CD4-positive, alpha-beta T cell treated with Interferon alpha-2 for 1 hour (primary cell): ENCODE measurements around the gene MKI67.

Experiments
- DNase-seq, 2 donors: peaks; one replicate each; pipeline ENCODE4 v3.0.0-alpha.2; 2020 to 2022

MKI67 gene

DNA sequence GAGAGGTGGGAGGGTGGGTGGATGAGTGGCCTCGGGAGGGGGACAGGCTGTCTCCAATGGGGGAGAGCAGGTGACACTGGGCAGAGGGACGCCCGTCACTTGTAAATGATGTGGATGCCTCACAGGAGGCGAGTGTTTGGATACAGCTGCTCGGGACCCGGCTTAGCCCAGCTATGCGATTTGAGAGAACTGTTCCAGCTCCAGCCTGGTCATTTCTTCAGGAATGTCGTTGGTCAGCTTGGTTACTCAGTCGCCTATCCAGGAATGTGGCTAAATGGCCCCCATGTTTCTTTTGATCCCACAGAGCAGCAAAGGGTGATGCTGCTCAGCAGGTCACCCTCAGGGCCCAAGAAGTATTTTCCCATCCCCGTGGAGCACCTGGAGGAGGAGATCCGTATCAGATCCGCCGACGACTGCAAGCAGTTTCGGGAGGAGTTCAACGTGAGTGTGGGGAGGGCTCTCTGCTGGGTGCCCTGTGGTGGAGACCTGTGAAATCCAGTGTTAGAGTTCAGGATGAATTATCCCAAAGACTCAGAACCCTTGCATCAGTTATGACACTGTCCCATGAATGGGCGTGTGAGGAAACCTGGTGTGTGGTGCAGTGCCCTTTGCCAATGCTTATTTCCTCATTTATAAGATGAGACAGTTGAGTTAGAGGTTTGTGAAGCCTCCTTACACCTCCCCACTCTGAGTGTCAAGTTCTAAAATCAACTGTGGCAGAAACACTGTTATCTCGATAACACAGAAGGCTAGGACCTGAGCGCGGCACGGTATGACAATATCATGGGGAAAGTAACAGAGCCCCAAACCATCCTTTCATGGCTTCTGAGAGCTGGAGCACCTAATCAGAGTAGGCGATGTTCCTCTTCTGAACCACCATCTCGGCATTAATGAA lies 76.8 kb downstream of the MKI67 start:
- DNase-seq = no peak

DNA sequence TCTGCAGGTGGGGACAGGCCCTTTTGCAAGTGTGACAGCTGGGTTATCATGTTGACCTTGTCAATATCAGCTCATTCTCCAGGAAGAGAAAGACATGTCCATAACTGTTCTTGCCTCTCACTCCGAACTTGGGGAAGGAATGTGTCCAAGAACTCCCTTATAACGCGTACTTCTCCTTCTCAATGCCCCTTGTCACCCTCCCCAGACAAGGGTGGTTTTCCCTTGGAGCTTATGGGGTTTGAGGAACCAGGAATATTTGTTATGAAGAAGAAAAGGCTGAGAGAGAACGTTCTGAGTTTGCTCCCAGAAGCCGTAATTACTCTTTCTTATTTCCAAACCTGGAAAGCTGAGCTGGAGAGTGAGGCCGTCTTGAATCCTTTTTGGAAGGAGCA lies 77.4 kb downstream of the MKI67 start:
- DNase-seq = no peak

DNA sequence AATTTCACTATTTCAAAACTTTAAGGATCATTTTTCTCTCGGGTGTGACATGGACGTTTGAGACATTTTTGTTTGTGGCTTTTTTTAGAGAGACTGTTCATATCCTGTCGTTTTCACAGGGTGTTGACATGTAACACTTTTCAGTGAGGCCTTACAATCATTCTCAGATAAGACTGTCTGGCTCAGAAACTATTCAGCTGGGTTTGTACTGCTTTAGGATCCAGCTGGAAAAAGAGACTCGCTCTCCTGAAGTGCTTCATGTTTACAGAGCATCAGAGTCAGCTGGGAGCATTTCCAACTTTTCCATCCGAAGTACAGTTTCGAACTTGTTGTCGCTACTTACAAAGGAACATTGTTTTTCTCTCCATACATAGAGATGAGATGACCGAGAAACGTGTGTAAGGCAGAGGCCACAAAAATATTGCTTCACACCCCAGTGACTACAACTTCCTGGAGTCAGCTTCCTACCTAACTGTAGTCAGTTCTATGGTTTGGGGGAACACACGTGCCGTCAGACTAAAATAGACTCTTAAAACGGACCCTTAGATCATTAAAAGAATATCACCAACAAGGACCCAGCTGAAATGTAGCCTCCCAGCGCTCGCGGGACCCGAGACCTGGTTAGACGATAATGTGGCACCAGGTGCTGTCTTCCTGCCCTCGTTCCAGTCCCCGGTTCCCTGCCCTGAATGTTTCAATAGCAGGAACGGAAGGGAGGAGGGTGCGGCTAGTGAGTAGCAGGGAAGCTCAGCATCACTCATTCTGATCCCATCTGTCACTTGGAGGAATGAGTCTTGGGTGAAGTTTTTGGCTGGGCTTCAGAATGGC lies 78.0 kb downstream of the MKI67 start:
- DNase-seq = peak; percentile 45 to 60

DNA sequence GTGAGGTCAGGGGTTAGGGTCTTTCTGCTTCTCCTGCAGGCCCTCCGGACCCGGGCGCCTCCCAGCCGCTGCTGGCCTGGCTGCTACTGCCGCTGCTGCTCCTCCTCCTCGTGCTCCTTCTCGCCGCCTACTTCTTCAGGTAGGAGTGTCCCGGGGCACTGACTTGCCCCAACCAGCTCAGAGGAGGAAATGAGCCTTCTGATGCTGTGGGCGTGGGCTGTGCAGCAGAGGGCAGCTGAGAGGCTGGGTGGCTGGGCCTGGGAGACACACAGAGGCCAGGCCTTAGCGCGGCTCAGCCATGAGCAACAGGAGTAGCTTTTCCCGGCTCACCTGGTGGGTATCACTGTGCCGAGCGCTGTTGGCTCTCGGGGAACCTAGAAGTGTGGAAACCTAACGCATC lies 78.9 kb downstream of the MKI67 start:
- DNase-seq = peak; percentile 89

DNA sequence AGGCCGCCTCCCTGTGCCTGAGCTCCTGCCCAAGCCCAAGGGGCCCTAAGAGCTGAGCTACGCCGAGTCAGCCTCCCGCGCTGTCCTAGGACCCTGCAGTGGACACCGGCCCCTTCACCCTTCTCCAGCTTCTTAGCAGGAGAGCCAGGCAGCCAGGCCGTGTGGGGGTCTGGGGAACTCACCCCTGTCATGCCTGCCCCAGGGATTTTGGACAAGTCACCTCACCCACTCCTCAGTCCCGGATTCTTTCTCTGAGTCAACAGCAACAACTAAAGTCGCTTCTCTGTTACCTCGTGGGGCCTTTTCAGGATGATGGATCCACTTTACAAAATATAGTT lies 79.3 kb downstream of the MKI67 start:
- no peak for DNase-seq
